ENCODE measurements around the gene ZNF217. TPM values are rescaled to one million over a fixed set of nuclear protein-coding genes. Genes with fewer than 3 reads are reported as not detected.
"Not testable (repeated sequence)": the region's sequence is repeated elsewhere in the genome, so short reads cannot be mapped to it uniquely, and the experiment has no call there.

The ZNF217 gene
- total and polyA plus RNA-seq, 2 donors (not counting 1 experiment from before 2014, with no cell fraction given), result 14.5 to 22.0 TPM

- Histone ChIP-seq H3K27me3 (ENCODE audit: control insufficient read depth, insufficient read depth, low read length) (no peaks in the 10 kb centered on the region), H3K79me2 (ENCODE audit: control insufficient read depth, insufficient read depth, low read length) (no peaks in the 10 kb centered on the region), H2AFZ (ENCODE audit: low read length) (no peak overlapping the region), H3K36me3 (ENCODE audit: control insufficient read depth, insufficient read depth, low read length) (no peaks in the 10 kb centered on the region), H3K4me1 (ENCODE audit: control insufficient read depth, extremely low read depth, insufficient read depth, low read length) (no peaks in the 10 kb centered on the region), H3K27ac (ENCODE audit: insufficient read depth, low read length) (no peak overlapping the region), H4K20me1 (ENCODE audit: control insufficient read depth, extremely low read depth, insufficient read depth, low read length) (no peaks in the 10 kb centered on the region), H3K9me3 (ENCODE audit: control insufficient read depth, insufficient read depth, low read depth, low read length) (no peaks in the 10 kb centered on the region), H3K4me3 (replicated peaks in 1 of 4; ENCODE audit: control extremely low read depth in 1 of 4, insufficient read depth in 1 of 4, low read depth in 3 of 4, low read length in 4 of 4) (no peak overlapping the region), H3K4me2 (ENCODE audit: extremely low read depth, insufficient read depth, low read length) (no peak overlapping the region), H3K9ac (ENCODE audit: insufficient read depth, low read length) (no peak overlapping the region)
- TF ChIP-seq EZH2 (IDR thresholded peaks at IDR 0.05; ENCODE audit: low read length, missing control alignments), result no peak
- no peak for TF ChIP-seq CTCF (conservative IDR thresholded peaks at IDR 0.05 in 1 of 2, IDR thresholded peaks at IDR 0.05 in 1 of 2; ENCODE audit: low read depth in 1 of 2, low read length in 2 of 2)
- no peak for DNase-seq (ENCODE audit: low read depth in 2 of 2)
Observed at GRCh38 chr20:53629436-53629835, 35.8 kb upstream of the ZNF217 start.

- H3K4me3 ChIP-seq (replicated peaks in 1 of 4; ENCODE audit: control extremely low read depth in 1 of 4, insufficient read depth in 1 of 4, low read depth in 3 of 4, low read length in 4 of 4); H3K27me3 ChIP-seq (ENCODE audit: control insufficient read depth, insufficient read depth, low read length); DNase-seq (ENCODE audit: low read depth in 2 of 2); H2AFZ ChIP-seq (ENCODE audit: low read length); H4K20me1 ChIP-seq (ENCODE audit: control insufficient read depth, extremely low read depth, insufficient read depth, low read length); H3K27ac ChIP-seq (ENCODE audit: insufficient read depth, low read length); H3K4me1 ChIP-seq (ENCODE audit: control insufficient read depth, extremely low read depth, insufficient read depth, low read length); H3K9me3 ChIP-seq (ENCODE audit: control insufficient read depth, insufficient read depth, low read depth, low read length); H3K79me2 ChIP-seq (ENCODE audit: control insufficient read depth, insufficient read depth, low read length); H3K9ac ChIP-seq (ENCODE audit: insufficient read depth, low read length); H3K36me3 ChIP-seq (ENCODE audit: control insufficient read depth, insufficient read depth, low read length); H3K4me2 ChIP-seq (ENCODE audit: extremely low read depth, insufficient read depth, low read length): not testable (repeated sequence)
Observed at GRCh38 chr20:53628758-53629157, 35.1 kb upstream of the ZNF217 start.

- TF ChIP-seq EZH2 (IDR thresholded peaks at IDR 0.05; ENCODE audit: low read length, missing control alignments) (no peak), CTCF (conservative IDR thresholded peaks at IDR 0.05 in 1 of 2, IDR thresholded peaks at IDR 0.05 in 1 of 2; ENCODE audit: low read depth in 1 of 2, low read length in 2 of 2) (no peak)
- Histone ChIP-seq H2AFZ (ENCODE audit: low read length) (no peak overlapping the region), H3K36me3 (ENCODE audit: control insufficient read depth, insufficient read depth, low read length) (no peaks in the 10 kb centered on the region), H3K9me3 (ENCODE audit: control insufficient read depth, insufficient read depth, low read depth, low read length) (no peaks in the 10 kb centered on the region), H3K27ac (ENCODE audit: insufficient read depth, low read length) (no peak overlapping the region), H3K4me2 (ENCODE audit: extremely low read depth, insufficient read depth, low read length) (no peak overlapping the region), H3K79me2 (ENCODE audit: control insufficient read depth, insufficient read depth, low read length) (no peaks in the 10 kb centered on the region), H4K20me1 (ENCODE audit: control insufficient read depth, extremely low read depth, insufficient read depth, low read length) (no peaks in the 10 kb centered on the region), H3K9ac (ENCODE audit: insufficient read depth, low read length) (no peak overlapping the region), H3K27me3 (ENCODE audit: control insufficient read depth, insufficient read depth, low read length) (no peaks in the 10 kb centered on the region), H3K4me3 (replicated peaks in 1 of 4; ENCODE audit: control extremely low read depth in 1 of 4, insufficient read depth in 1 of 4, low read depth in 3 of 4, low read length in 4 of 4) (no peak overlapping the region), H3K4me1 (ENCODE audit: control insufficient read depth, extremely low read depth, insufficient read depth, low read length) (peaks cover 2% of the 10 kb centered on the region)
- DNase-seq (ENCODE audit: low read depth in 2 of 2), result no peak
Observed at GRCh38 chr20:53628076-53628475, 34.4 kb upstream of the ZNF217 start.

GRCh38 chr20:53627001-53627400 lies 33.4 kb upstream of the ZNF217 start:
- not testable (repeated sequence) for H2AFZ ChIP-seq (ENCODE audit: low read length); H3K9me3 ChIP-seq (ENCODE audit: control insufficient read depth, insufficient read depth, low read depth, low read length); H3K79me2 ChIP-seq (ENCODE audit: control insufficient read depth, insufficient read depth, low read length); H3K36me3 ChIP-seq (ENCODE audit: control insufficient read depth, insufficient read depth, low read length); H3K9ac ChIP-seq (ENCODE audit: insufficient read depth, low read length); H4K20me1 ChIP-seq (ENCODE audit: control insufficient read depth, extremely low read depth, insufficient read depth, low read length); H3K27ac ChIP-seq (ENCODE audit: insufficient read depth, low read length); H3K4me2 ChIP-seq (ENCODE audit: extremely low read depth, insufficient read depth, low read length); H3K4me3 ChIP-seq (replicated peaks in 1 of 4; ENCODE audit: control extremely low read depth in 1 of 4, insufficient read depth in 1 of 4, low read depth in 3 of 4, low read length in 4 of 4); H3K27me3 ChIP-seq (ENCODE audit: control insufficient read depth, insufficient read depth, low read length); DNase-seq (ENCODE audit: low read depth in 2 of 2)
- H3K4me1 ChIP-seq (ENCODE audit: control insufficient read depth, extremely low read depth, insufficient read depth, low read length), result peaks cover 10% of the 10 kb centered on the region

Data from fibroblast of lung (primary cell).